GM13976 (cell line): Measurements from ENCODE around the gene SPATA33.

ENCODE experiments used
- DNase-seq: peaks from one replicate; pipeline ENCODE4 v3.0.0; 2012; ENCODE audit warnings: low spot score
- in situ Hi-C: fragments of 300-500 bp; cut with MboI; formaldehyde crosslinking; loops from one replicate; pipeline ENCODE4 v1.12.0; 2022; ENCODE audit warnings: low sequenced_read_pairs, mixed read lengths, inconsistent platforms; ENCODE audit not compliant: unreplicated experiment
- TF ChIP-seq, protein P1 (sequence below): IDR thresholded peaks from 2 replicates; pipeline ENCODE4 v1.5.1; 2012; ENCODE audit warnings: borderline replicate concordance, mild to moderate bottlenecking; ENCODE audit not compliant: insufficient read depth; ENCODE audit errors: extremely low read depth, missing control alignments, control extremely low read depth

The SPATA33 gene

GRCh38 chr16:89717688-89718505, 60.3 kb downstream of the SPATA33 start:
- no peak for DNase-seq
- in situ Hi-C loops: no loop called here

More at GRCh38 chr16:89717688-89718505, 60.3 kb downstream of the SPATA33 start:
- TF ChIP-seq, protein P1, sequence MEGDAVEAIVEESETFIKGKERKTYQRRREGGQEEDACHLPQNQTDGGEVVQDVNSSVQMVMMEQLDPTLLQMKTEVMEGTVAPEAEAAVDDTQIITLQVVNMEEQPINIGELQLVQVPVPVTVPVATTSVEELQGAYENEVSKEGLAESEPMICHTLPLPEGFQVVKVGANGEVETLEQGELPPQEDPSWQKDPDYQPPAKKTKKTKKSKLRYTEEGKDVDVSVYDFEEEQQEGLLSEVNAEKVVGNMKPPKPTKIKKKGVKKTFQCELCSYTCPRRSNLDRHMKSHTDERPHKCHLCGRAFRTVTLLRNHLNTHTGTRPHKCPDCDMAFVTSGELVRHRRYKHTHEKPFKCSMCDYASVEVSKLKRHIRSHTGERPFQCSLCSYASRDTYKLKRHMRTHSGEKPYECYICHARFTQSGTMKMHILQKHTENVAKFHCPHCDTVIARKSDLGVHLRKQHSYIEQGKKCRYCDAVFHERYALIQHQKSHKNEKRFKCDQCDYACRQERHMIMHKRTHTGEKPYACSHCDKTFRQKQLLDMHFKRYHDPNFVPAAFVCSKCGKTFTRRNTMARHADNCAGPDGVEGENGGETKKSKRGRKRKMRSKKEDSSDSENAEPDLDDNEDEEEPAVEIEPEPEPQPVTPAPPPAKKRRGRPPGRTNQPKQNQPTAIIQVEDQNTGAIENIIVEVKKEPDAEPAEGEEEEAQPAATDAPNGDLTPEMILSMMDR: no peak
